Lung (tissue), 12 donors: ENCODE measurements around the gene OR10R2. TPM values are rescaled to one million over a fixed set of nuclear protein-coding genes. Genes with fewer than 3 reads are reported as not detected.

Experiments used
- ATAC-seq: fragments of 200-7000 bp; cut with Tn5 transposase; one replicate; pipeline ENCODE4 v1.9.1; 2020; ENCODE audit warnings: moderate number of reproducible peaks; ENCODE audit not compliant: insufficient read depth, low FRiP score
- DNase-seq, 3 donors: peaks; one replicate each; pipeline ENCODE4 v3.0.0-alpha.2; 2013 to 2017
- H3K27ac ChIP-seq, 2 donors: one replicate each; pipeline ENCODE4 v1.5.1; 2013; ENCODE audit warnings: mild to moderate bottlenecking in 2 of 2, moderate library complexity in 2 of 2, control low read depth in 1 of 2, inconsistent platforms in 1 of 2, low read depth in 1 of 2, low read length in 1 of 2
- H3K27me3 ChIP-seq, 3 donors: one replicate each; pipeline ENCODE4 v1.5.1; 2013; ENCODE audit warnings: low read length in 2 of 3; ENCODE audit not compliant: control insufficient read depth in 3 of 3, insufficient read depth in 3 of 3
- H3K36me3 ChIP-seq, 4 donors: one replicate each; pipeline ENCODE4 v1.5.1; 2013; ENCODE audit warnings: low read length in 4 of 4, mild to moderate bottlenecking in 1 of 4, moderate library complexity in 1 of 4; ENCODE audit not compliant: control insufficient read depth in 4 of 4, insufficient read depth in 4 of 4
- H3K4me1 ChIP-seq, 5 donors: one replicate each; pipeline ENCODE4 v1.5.1; 2013; ENCODE audit warnings: low read length in 5 of 5, mild to moderate bottlenecking in 2 of 5, moderate library complexity in 1 of 5; ENCODE audit not compliant: control insufficient read depth in 5 of 5, insufficient read depth in 5 of 5
- H3K4me3 ChIP-seq: one replicate; pipeline ENCODE4 v1.5.1; 2013; ENCODE audit warnings: mild to moderate bottlenecking, control low read depth, moderate library complexity
- H3K9ac ChIP-seq, 2 donors: one replicate each; pipeline ENCODE4 v1.5.1; 2013; ENCODE audit warnings: low read length in 2 of 2, control low read depth in 1 of 2; ENCODE audit not compliant: insufficient read depth in 1 of 2
- H3K9me3 ChIP-seq, 4 donors: one replicate each; pipeline ENCODE4 v1.5.1; 2013; ENCODE audit warnings: low read length in 3 of 4, mild to moderate bottlenecking in 1 of 4, moderate library complexity in 1 of 4; ENCODE audit not compliant: control insufficient read depth in 4 of 4, insufficient read depth in 3 of 4
- WGBS, 2 donors: extraction: QIAGEN DNeasy Blood & Tissue Kit; methylation state at CpG; one replicate each; pipeline ENCODE4 v1.1.7; 2013; 5-methylcytosine and 5-hydroxymethylcytosine counted together
- polyA plus RNA-seq, 2 donors: library from polyadenylated mRNA; stranded (reverse); fragments of 200-250 nt; gene quantifications; one replicate each; pipeline ENCODE4 v1.2.1, GENCODE V29; 2013
- total RNA-seq, 2 donors: library from RNA; depleted of rRNA in 1 of 2; stranded (reverse); fragments of >200 nt in 1 of 2; gene quantifications; one replicate each; pipeline ENCODE4 v1.2.1, GENCODE V29; 2014 to 2021
- TF ChIP-seq, protein P1 (sequence below): IDR thresholded peaks from 2 replicates; pipeline ENCODE4 v1.5.1; 2012; ENCODE audit warnings: mild to moderate bottlenecking; ENCODE audit errors: control extremely low read depth, extremely low read depth
- donor health status: control.
- donor health status: control.
- donor health status: Bipolar disorder and iron deficiency.
- donor health status: healthy.
- donor health status: DM: yes; HTN: yes; CAD: no.

Gene OR10R2
- total and polyA plus RNA-seq, 4 donors, result not detected

DNA sequence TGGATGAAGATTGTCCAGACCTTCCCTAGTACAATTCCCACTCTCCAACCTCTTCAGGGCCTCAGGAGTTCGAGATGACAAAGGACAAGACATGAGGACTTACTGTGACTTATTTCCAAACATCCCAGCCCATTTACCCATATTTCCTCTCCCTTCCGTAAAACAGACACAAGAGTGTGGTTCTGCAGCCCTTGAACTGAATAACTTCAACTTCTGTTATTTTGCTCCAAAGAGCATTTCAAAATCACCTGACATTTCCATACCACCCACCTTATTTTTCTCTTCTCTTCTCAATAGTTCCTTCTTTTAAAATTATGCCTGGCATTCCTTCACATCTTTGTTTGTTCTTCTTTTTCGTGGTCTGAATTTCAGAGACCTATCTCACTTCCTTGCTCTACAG lies 37.3 kb upstream of the OR10R2 start:
- no peaks in the 10 kb centered on the region for H3K27me3 ChIP-seq
- DNase-seq, result no peak
- H3K4me1 ChIP-seq, result no peaks in the 10 kb centered on the region
- no peak overlapping the region for H3K27ac ChIP-seq
- 15 to 32% methylated on average over 3 of the region's 3 CpGs for WGBS, 2 donors
- H3K36me3 ChIP-seq, result no peaks in the 10 kb centered on the region
- peaks cover 0 to 9% (median 0%) of the 10 kb centered on the region in 4 donors for H3K9me3 ChIP-seq
- no peak overlapping the region for H3K9ac ChIP-seq
- no peak overlapping the region for H3K4me3 ChIP-seq
- no peak for ATAC-seq
- TF ChIP-seq, protein P1, sequence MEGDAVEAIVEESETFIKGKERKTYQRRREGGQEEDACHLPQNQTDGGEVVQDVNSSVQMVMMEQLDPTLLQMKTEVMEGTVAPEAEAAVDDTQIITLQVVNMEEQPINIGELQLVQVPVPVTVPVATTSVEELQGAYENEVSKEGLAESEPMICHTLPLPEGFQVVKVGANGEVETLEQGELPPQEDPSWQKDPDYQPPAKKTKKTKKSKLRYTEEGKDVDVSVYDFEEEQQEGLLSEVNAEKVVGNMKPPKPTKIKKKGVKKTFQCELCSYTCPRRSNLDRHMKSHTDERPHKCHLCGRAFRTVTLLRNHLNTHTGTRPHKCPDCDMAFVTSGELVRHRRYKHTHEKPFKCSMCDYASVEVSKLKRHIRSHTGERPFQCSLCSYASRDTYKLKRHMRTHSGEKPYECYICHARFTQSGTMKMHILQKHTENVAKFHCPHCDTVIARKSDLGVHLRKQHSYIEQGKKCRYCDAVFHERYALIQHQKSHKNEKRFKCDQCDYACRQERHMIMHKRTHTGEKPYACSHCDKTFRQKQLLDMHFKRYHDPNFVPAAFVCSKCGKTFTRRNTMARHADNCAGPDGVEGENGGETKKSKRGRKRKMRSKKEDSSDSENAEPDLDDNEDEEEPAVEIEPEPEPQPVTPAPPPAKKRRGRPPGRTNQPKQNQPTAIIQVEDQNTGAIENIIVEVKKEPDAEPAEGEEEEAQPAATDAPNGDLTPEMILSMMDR, result no peak

DNA sequence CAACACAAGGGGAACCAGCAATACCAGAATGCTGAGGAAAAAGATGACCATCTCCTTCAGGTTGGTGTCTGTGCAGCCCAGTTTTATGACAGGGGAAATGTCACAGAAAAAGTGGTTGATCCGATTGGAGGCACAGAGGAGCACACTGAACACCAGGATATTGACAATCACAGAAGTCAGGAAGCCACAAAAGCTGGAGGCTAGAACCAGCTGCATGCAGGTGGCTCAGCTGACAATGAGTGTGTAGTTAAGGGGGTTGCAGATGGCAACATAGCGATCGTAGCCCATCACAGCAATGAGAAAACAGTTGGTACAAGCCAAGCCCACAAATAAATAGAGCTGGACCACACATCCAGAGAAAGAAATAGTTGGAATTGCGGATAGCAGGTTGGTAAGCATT lies 26.6 kb upstream of the OR10R2 start:
- H3K4me3 ChIP-seq, result no peak overlapping the region
- H3K27me3 ChIP-seq, result no peaks in the 10 kb centered on the region
- TF ChIP-seq, protein P1, result no peak
- no peak overlapping the region for H3K9ac ChIP-seq
- no peaks in the 10 kb centered on the region for H3K4me1 ChIP-seq
- 85 to 91% methylated on average over 4 of the region's 4 CpGs for WGBS, 2 donors
- H3K9me3 ChIP-seq, result peaks cover 0 to 2% (median 0%) of the 10 kb centered on the region in 4 donors
- no peaks in the 10 kb centered on the region for H3K36me3 ChIP-seq
- no peak overlapping the region for H3K27ac ChIP-seq
- no peak for ATAC-seq
- DNase-seq, result no peak

DNA sequence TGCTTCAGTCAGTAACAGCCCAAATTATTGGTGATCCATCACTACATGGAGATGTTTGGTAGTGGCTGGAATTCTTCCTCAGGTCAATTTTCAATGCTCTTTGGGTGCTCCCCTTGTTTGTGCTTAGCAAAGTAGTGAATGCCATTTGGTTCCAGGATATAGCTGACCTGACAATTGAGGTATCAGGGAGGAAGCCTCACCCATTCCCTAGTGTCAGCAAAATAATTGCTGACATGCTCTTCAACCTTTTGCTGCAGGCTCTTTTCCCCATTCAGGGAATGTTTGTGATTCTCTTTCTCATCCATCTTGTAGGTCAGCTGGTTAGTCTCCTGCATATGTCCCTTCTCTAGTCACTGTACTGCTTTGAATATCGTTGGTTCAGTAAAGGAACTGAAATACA lies 17.5 kb upstream of the OR10R2 start:
- Histone ChIP-seq H3K36me3 (no peaks in the 10 kb centered on the region), H3K9me3 (peaks cover 0 to 3% (median 0%) of the 10 kb centered on the region in 4 donors), H3K27me3 (no peaks in the 10 kb centered on the region), H3K27ac (no peak overlapping the region), H3K9ac (no peak overlapping the region), H3K4me1 (no peaks in the 10 kb centered on the region), H3K4me3 (no peak overlapping the region)
- no peak for DNase-seq
- TF ChIP-seq, protein P1, result no peak
- WGBS, 2 donors, result 87 to 97% methylated on average over 1 of the region's 1 CpG
- no peak for ATAC-seq

DNA sequence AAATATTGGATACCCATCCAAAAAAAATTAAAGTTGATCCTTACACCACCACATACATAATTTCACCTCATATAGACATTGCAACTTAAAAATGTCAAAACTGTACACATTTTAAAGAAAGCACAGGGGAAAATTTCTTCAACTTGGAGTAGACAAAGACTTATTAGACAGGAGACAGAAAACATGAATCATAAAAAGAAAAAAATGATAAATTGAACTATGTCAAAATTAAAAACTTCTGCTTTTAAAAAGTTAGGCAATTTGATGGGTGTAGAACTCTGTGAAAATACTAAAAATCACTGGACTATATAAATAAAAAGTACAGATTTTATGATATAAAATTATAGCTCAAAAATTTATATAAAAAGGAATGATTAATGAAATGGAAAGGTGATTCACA lies 14.8 kb upstream of the OR10R2 start:
- Histone ChIP-seq H3K27ac (no peak overlapping the region), H3K36me3 (no peaks in the 10 kb centered on the region), H3K9ac (no peak overlapping the region), H3K4me3 (no peak overlapping the region), H3K27me3 (no peaks in the 10 kb centered on the region), H3K9me3 (peaks cover 0 to 3% (median 0%) of the 10 kb centered on the region in 4 donors), H3K4me1 (no peaks in the 10 kb centered on the region)
- DNase-seq (no peak), ATAC-seq (no peak)
- TF ChIP-seq, protein P1, result no peak
